ENCODE data around the gene PTGER1.
"Not testable (repeated sequence)": the region's sequence is repeated elsewhere in the genome, so short reads cannot be mapped to it uniquely, and the experiment has no call there.

PTGER1 gene, protein sequence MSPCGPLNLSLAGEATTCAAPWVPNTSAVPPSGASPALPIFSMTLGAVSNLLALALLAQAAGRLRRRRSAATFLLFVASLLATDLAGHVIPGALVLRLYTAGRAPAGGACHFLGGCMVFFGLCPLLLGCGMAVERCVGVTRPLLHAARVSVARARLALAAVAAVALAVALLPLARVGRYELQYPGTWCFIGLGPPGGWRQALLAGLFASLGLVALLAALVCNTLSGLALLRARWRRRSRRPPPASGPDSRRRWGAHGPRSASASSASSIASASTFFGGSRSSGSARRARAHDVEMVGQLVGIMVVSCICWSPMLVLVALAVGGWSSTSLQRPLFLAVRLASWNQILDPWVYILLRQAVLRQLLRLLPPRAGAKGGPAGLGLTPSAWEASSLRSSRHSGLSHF

DNA sequence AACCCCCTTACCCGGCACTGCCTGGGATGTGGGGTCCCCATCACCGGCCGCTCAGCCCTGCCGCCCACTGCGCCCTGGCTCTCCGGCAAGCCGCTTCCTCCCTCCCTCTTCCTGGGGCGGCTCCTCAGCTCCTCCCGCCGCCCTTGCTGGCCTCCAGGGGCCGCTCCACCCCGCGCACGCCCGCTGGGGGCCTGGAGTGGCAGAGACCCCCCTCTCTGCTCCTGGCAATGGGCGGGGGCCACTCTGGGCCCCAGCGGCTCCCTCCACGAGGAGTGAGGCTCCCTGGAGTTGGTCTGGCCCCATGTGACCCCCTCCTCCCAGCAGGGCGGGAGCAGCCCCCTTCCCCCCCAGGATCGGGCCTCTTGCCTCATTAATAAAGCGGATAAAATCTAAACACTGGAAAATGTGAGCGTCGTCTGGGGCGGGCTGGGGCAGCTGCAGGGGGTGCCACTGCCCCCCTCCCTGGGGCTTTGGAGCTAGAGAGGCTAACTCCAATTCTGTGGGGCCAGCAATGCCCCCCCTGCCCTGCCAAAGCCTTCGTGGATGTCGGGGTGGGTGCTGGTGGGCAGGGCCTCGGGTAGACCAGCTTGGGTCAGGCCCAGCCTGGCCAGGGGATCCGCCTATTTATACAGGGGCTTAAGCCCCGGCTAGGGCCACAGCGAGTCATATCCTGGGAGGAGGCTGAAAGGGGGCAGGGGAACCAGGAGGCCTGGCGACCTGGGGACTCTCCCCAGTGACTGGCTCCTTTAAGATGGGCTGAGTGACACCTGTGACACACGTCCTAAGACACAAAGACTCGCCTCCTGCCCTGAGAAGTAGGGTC lies at the start of gene PTGER1:
PTGER1 (minus strand) TSS at position 104 of the 823 bp plus-strand sequence. CDS start 1,034 bp downstream, outside the sequence.
- no peak for DNase-seq

DNA sequence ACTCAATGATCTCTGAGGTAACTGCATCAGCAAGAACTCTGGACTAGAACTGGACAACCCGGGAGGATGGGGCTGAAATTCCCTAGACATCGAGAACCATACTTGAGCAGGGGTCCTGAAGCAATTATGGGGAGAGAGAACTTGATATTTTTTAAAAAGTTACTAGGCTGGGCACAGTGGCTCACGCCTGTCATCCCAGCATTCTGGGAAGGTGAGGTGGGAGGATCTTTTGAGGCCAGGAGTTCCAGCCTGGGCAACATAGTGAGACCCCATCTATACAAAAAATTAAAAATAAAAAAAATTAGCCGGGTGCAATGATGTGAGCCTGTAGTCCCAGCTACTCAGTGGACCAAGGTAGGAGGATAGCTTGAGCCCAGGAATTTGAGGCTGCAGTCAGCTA lies 45.4 kb upstream of the PTGER1 start:
- no peak for DNase-seq

DNA sequence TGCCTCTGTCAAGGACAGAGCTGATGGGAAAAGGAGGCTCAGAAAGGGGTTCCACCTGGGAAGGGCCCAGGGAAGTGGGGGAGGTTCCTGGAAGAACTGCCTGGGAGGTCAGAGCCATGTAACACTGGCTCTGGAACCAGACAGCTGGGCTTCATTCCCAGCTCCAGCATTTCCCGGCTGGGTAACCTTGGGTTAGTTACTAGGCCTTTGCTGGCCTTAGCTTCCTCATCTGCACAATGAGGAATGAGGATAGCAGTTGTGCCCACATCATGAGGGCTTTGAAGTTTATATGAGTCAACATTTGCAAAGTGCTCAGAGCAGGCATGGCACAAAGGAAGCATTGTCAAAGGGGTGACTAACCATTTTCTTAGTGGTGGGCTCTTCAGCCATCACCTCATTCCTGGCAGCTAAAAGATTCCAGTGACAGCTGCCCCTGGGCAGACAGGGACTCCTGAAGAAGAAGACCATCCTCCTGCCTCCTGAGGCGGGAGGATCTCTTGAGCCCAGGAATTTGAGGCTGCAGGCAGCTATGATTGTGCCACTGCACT lies 44.8 kb upstream of the PTGER1 start:
- DNase-seq: no peak

DNA sequence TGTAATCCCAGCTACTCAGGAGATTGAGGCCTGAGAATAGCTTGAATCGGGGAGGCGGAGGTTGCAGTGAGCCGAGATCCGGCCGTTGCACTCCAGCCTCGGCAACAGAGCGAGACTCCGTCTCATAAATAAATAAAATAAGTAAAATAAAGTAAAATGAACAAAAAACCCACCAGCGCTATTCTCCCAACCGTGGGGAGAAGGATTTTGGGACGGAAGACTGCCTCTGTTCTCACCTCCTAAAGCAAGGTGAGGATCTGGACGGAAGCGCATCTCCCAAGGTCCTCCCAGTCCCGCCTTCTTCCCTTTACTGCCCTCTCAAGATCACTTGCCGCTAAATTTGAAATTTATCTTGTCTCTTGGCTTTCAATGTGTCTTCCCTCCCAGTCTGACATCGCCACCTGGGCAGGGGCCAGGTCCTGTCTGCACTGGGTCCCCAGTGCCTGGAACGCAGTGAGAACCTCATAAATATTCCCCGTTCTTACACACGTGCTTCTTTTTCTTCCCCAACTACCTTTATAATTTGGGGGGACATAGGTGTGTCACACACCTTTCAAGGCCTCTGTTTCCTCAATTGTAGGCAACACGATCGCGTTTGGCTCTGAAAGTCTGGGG lies 44.2 kb upstream of the PTGER1 start:
- no peak for DNase-seq

DNA sequence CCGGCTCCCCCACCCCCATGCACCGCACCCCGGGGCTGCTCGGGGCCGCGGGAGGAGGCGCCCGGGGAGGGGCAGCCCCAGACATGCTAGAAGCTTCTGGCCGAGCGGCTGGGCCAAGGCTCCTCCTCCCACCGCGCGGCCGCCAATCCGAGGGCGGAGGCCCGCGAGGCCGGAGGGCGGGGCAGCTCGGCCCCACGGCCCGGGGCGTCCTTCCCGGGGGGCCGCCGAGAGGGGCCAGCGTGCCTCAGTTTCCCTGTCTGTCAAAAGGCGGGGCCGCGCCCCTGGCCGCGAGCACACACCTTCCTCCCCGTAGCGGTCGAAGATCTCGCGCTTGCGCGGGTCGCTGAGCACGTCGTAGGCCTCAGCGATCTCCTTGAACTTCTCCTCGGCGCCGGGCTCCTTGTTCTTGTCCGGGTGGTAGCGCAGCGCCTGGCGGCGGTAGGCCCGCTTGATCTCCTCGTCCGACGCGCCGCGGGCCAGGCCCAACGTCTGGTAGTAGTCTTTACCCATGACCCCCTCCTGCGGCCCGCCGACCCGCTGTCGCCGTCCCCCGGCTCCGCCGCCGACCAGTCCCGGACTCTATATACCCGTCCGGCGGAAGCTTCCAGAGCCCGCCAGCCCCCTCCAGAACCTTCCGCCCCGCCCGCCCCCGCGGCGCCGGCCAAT lies 42.8 kb upstream of the PTGER1 start, which contains the start of gene DNAJB1:
DNAJB1 (minus strand) TSS at position 558 of the 666 bp plus-strand sequence; CDS start at position 510, 48 bp downstream.
- DNase-seq: no peak

DNA sequence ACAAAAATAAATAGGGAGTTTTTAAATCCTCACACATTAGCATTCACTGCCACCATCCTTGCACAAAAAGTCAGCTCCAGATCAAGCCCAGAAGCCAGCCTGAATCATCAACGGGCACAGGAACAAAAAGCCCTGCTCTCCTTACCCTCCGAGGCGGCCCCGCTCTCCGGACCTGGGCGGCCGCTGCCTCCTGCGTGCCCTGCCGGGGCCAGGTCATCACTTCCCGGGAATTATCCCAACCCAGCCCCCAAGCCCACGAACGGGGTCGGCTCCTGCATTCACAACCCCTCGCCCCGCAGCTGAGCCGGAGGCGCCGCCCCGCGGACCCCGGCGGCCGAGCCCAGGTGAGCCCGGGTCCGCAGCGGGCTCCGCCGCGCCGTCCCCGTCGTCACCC lies 42.3 kb upstream of the PTGER1 start:
- DNase-seq: no peak

DNA sequence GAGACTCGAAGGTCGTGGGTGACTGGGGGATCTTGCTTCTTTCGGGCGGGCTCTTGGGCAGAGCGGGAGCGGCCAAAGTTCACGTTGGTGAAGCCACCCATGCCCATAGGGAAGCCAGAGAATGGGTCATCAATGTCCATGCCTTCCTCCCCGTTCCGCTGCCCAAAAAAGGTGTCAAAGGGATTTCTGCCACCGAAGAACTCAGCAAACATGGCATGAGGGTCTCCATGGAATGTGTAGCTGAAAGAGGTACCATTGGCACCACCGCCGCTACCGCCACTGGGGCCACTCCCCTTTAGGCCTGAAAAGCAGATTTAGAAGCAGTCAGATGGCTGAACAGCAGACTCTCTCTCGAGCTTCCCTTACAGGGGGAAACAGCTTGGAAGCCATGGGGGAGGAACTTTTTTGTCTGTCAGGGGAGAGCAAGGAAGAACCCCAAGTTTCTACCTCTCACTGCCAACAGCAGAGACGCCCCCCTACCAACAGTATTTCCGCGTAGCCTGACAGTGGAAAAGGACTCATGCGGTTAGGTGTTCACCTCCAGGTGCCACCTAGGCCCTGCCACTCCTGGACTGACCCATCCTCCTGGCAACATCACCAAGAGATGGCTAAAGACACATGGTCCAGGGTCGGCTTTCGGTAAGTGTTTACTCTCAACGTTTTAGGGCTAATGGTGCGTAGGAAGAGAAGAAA lies 41.7 kb upstream of the PTGER1 start:
- no peak for DNase-seq

DNA sequence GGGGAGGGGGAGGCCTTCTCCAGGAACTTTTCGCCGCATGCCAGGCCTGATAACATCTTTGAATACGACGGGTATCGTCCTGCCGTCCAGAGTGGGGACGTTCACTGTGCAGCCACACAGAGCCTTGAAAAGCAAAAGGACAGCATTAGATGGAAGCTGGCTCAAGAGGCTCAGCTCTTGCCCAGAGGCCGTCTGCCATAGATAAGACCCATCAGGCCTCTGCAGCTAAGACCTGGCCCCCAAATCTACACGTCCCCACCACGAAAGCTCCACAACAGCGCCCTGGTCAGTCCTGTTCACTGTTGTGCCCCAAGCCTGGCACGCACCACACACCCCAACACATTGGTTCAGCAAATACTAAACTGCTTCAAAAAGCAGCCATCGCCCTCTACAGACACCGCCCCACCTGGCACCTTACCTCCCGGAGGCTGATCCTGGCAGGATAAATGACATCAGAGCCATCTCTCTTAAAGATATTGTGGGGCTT lies 40.9 kb upstream of the PTGER1 start:
- no peak for DNase-seq

DNA sequence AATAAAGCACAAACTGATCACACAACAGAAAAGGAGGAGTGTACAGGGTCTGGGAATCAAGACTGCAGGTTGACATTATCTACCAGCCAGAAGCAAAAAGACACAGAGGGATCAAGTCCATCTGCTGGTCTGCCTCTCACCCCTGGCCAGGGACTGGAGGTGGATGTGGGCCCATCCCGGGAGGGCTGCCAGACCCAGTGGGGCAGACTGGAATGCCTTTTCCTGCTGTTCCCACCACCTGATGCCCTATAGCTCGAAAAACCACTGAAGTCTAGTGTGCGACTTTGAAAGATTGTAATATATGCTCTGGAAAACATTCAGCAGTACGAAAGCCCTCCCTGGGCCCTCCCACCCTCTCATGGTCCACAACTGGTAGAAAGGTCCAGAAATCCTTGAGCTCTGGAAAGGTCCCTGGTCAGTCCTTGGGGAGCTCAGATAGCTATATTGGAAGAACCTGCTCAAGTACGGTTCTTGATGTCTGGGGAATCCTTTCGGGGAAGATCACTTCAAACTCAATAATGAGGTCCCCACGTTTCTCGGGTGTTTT lies 40.4 kb upstream of the PTGER1 start:
- DNase-seq: no peak

DNA sequence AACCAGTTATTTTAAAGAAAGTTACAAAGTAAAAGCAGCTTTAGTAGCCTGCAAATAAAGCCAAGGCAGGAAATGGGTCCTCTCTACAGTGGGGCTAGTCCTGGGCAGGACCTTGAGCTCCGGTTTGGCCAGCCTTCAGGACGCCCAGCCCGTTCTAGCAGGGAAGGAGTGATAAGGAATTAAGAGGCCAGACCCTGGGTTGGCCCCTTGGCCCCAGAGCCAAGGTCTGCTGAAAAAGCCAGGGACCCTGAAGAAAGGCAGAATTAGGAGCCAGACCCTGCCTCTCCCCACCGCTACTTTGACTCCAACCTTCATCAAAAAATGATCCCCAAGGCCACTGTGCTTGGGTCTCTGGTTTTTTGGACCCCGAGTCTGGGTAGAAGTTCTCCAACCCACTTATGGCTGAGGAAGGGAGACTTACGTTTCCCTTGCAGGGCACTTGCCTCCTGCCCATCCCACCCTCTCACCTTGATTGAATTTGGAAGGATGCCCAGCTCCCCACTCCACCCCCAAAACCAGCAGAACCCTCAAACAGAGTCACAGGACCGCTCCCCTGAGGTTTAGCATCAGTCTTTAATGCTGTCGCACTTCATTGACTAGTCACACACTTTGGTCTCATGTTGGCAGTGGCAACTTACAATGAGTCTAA lies 39.2 kb upstream of the PTGER1 start:
- DNase-seq: no peak

DNA sequence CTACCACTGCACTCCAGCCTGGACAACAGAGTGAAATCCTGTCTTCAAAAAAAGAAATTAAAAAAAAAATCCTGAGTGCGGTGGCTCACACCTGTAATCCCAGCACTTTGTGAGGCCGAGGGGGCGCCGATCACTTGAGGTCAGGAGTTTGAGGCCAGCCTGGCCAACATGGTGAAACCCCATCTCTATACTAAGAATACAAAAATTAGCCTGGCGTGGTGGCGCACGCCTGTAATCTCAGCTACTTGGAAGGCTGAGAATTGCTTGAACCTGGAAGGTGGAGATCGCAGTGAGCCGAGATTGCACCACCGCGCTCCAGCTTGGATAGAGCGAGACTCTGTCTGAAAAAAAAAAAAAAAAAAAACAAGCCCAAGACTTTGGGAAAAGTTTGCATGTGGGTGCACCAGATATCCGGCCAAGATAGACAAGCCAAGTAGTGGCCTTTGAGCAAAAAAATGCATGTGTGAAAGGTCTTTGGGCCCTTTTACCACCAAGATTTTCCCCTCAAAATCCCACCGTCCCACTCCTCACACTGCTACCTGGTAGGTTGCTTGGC lies 37.3 kb upstream of the PTGER1 start:
- no peak for DNase-seq

DNA sequence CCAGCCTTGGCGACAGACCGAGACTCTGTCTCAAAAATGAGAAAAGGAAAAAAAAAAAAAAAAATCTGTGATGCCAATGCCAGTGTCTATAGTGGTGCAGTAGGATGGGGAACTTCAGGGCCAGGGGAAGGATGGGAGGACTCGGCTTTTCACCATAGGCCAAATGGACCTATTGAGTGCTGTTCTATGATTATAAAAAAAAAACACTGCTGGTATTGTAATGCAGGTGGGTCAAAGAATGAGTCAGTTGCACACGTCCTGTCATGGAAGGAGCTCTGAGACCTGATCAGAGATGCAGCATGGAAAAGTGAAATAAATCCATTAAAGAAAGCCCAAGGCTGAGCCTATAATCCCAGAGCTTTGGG lies 36.1 kb upstream of the PTGER1 start:
- DNase-seq: no peak

DNA sequence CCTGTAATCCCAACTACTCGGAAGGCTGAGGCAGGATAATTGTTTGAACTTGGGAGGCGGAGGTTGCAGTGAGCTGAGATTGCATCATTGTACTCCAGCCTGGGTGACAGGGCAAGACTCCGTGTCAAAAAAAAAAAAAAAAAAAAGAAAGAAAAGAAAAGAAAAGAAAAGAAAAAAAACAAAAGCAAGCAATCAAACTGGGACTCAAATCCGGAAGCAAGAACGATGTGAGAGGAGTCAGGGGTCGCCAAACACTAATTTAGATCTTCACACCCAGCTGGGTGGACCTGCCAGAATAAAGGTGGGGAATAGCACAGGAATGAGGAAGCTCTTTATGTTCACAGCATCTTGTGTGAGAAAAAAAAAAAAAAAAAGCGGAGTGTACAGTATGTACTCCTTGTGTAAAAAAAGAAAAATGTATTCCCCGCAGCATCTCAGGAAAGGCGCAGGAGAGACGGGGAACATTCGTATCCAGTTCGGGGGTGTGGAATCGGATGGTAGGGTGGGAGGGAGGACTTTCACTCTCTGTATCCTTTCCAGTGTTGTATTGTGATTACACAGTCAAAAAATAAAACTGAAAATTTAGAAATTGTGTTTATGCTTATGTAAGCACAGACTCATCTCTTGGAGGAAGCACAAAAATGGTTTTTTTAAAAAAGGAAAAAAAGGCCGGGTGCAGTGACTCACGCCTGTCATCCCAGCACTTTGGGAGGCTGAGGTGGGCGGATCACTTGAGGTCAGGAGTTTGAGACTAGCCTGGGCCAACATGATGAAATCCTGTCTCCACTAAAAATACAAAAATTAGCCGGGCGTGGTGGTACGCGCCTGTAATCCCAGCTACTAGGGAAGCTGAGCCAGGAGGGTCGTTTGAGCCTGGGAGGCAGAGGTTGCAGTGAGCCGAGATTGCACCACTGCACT lies 35.4 kb upstream of the PTGER1 start:
- DNase-seq: no peak

DNA sequence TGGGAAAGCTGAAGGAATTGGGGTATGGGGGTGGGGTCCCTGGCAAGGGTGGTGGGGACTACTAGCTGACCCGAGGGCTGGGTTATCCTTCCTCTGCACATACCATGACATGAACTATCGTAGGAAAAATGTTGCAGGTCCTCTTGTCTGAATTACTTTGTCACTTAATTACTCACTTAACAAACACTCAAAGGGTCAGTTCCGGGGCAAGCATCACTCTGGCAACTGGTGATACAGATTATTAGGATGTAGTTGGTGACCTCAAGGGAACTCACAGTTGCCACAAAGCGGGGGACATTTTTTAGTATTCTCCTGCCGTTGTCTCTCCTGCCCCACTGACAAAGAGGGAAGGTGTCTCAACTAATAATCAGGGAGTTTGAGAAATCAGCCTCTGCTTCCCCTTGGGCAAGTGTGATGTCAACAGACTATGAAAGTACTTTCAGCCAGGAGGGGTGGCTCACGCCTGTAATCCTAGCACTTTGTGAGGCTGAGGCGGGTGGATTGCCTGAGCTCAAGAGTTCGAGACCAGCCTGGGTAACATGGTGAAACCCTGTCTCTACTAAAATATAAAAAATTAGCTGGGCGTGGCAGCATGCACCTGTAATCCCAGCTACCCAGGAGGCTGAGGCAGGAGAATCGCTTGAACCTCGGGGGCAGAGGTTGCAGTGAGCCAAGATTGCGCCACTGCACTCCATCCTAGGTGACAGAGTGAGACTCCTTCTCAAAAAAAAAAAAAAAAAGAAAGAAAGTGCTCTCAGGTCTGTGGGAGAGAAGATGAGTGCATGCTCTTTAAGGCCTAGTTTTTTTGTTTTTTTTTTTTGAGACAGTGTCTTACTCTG lies 32.8 kb upstream of the PTGER1 start:
- DNase-seq: no peak

DNA sequence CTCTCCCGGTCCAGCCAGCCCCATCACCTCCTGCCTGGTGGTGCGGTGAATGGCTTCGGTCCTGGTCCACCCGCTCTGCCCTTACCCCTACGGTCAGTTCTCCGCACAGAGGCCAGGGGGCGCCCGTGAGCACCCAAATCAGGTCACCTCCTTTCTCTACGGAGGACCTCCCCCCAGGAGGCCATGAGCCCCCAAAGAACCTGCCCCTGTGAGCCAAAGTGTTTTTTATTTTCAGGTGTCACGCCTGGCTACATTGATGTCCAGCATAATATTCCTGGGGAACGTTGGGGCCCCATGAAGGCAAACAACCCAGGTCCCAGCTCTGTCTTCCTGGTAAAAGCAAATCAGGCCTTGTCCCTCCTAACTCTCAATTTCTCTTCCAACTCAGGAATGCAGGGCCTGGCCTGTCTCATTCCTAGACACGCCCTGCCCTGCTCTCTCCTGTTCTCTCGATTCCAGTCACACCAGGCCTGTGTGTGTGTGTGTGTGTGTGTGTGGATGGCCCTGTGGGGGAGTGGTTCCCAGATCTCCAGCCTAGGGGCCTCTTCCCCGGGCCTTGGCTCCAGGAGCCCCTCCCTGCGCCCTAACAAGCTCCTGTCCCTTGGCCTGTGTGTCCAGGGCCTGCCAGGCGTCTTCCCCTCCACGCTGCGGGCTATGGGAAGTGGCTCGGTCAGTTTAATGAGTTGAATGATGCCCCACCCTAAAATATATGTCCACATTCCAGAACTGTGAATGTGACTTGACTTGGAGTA lies 30.5 kb upstream of the PTGER1 start:
- DNase-seq: no peak

DNA sequence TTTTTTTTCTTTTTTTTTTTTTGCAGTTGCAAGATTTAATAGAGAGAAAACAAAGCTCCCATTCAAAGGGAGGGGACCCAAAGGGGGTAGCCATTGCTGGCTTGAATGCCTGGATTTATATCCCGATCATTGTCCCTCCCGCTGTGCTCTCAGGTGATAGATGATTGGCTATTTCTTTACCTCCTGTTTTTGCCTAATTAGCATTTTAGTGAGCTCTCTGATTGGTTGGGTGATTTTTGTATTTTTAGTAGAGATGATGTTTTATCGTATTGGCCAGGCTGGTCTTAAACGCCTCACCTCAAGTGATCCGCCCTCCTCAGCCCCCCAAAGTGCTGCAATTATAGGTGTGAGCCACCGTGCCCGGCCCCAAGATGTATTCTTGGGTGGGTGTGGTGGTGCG lies 29.4 kb upstream of the PTGER1 start:
- DNase-seq: not testable (repeated sequence)

DNA sequence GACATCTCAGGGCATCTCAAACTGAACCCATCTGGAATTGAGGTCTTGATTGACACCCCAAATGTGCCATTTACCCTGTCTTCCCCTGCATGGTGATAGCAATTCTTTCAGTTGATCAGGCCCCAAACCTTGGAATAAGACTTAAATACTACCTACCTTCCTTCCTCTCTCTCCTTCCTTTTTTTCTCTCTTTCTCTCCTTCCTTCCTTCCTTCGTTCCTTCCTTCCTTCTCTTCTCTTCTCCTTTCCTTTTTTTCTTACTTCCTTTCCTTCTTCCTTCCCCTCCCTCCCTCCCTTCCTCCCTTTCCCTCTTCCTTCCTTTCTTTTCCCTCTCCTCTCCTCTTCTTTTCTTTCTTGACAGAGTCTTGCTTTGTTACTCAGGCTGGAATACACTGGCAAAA lies 28.1 kb upstream of the PTGER1 start:
- DNase-seq: no peak

Data from NCI-H446 treated with DMSO at 0.1 percent for 48 hours (cell line).